Erythroblast (primary cell): ENCODE data around the gene CISD1.

Source experiments
- GATA1 ChIP-seq: IDR thresholded peaks from 2 replicates; pipeline ENCODE4 v1.6.1; 2011; ENCODE audit warnings: low read depth, mild to moderate bottlenecking, control low read depth, low read length, moderate library complexity
- POLR2A ChIP-seq: IDR thresholded peaks from 2 replicates; pipeline ENCODE4 v1.6.1; 2011; ENCODE audit warnings: mild to moderate bottlenecking, low read length

GRCh38 chr10:58304099-58304633 lies 35.2 kb downstream of the CISD1 start:
- no peak for TF ChIP-seq POLR2A
- TF ChIP-seq GATA1 = no peak
